Endothelial cell (in vitro differentiated cells): Measurements from ENCODE around the gene BET1L. TPM values are rescaled to one million over a fixed set of nuclear protein-coding genes. Genes with fewer than 3 reads are reported as not detected.
A peak's percentile ranks its signal among the peaks of the same experiment; 100 is the strongest.

ENCODE experiments used
- DNase-seq: peaks from one replicate; pipeline ENCODE4 v3.0.0; 2021; ENCODE audit warnings: low spot score
- H3K27ac Mint-ChIP-seq: one replicate; pipeline ENCODE4 v1.8.0; 2021; ENCODE audit warnings: mixed read lengths, inconsistent platforms; ENCODE audit not compliant: unreplicated experiment
- H3K27me3 Mint-ChIP-seq: one replicate; pipeline ENCODE4 v1.8.0; 2021; ENCODE audit warnings: mild to moderate bottlenecking, moderate library complexity, mixed read lengths, inconsistent platforms; ENCODE audit not compliant: unreplicated experiment
- H3K36me3 Mint-ChIP-seq: one replicate; pipeline ENCODE4 v1.8.0; 2021; ENCODE audit warnings: mild to moderate bottlenecking, low read depth, mixed read lengths, inconsistent platforms; ENCODE audit not compliant: unreplicated experiment
- H3K4me1 Mint-ChIP-seq: one replicate; pipeline ENCODE4 v1.8.0; 2021; ENCODE audit warnings: mild to moderate bottlenecking, mixed read lengths, inconsistent platforms; ENCODE audit not compliant: unreplicated experiment
- H3K4me3 Mint-ChIP-seq: one replicate; pipeline ENCODE4 v1.8.0; 2021; ENCODE audit warnings: mild to moderate bottlenecking, mixed read lengths, inconsistent platforms; ENCODE audit not compliant: unreplicated experiment
- H3K9me3 Mint-ChIP-seq: one replicate; pipeline ENCODE4 v1.8.0; 2021; ENCODE audit warnings: mixed read lengths, inconsistent platforms; ENCODE audit not compliant: unreplicated experiment
- total RNA-seq: library from RNA; stranded (reverse); fragmentation: NEBNext Ultra II Directional; extraction: Animal tissue kit (Norgen Biotek cat#: 25700); gene quantifications from one replicate; pipeline ENCODE4 v1.2.1, GENCODE V29; 2021; ENCODE audit not compliant: unreplicated experiment
- TF ChIP-seq, protein P1 (sequence below): fragments of 200-600 bp; sonication (generic); IDR thresholded peaks from one replicate; pipeline ENCODE4 v1.5.0; 2021; ENCODE audit warnings: antibody characterized with exemption; ENCODE audit not compliant: unreplicated experiment

Gene BET1L
- total RNA-seq, 1 donor from 2014 or later: 64.4 TPM

DNA sequence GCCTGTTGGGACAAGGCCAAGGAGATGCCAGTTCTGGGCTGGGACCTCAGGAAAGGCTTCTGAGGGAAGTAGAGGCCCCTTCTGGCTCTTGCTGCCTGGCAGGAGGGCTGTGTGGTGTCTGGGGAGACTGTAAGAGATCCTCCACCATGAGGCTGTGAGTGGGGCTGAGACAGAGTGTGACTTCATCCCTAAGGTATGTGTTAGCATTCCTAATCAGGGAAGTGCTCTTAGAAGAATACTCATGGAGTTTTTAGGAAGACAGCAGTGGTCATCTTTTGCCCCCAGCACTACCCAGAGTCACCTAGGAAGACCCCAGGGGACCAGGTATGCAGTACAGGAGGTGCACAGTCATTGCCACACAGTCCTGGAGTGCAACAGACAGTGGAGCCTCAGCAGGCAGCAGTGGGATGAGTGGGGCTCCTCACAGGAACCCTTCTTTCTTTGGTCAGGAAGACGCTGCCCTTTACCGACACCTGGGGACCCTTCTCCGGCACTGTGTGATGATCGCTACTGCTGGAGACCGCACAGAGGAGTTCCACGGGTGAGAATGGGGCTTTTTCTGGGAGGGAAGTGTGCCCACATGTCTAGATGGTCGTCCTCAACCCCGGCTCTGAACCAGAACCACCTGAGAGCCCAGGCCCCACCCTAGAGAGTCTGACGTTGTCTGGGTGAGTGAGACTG lies 3.1 kb upstream of the BET1L start:
- peak overlapping the region; percentile 52 for H3K27ac Mint-ChIP-seq
- DNase-seq: no peak
- peaks cover 25% of the 10 kb centered on the region for H3K4me1 Mint-ChIP-seq
- H3K36me3 Mint-ChIP-seq: peaks cover 27% of the 10 kb centered on the region
- peaks cover 23% of the 10 kb centered on the region for H3K27me3 Mint-ChIP-seq
- TF ChIP-seq, protein P1, sequence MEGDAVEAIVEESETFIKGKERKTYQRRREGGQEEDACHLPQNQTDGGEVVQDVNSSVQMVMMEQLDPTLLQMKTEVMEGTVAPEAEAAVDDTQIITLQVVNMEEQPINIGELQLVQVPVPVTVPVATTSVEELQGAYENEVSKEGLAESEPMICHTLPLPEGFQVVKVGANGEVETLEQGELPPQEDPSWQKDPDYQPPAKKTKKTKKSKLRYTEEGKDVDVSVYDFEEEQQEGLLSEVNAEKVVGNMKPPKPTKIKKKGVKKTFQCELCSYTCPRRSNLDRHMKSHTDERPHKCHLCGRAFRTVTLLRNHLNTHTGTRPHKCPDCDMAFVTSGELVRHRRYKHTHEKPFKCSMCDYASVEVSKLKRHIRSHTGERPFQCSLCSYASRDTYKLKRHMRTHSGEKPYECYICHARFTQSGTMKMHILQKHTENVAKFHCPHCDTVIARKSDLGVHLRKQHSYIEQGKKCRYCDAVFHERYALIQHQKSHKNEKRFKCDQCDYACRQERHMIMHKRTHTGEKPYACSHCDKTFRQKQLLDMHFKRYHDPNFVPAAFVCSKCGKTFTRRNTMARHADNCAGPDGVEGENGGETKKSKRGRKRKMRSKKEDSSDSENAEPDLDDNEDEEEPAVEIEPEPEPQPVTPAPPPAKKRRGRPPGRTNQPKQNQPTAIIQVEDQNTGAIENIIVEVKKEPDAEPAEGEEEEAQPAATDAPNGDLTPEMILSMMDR: no peak
- peak overlapping the region; percentile 99 for H3K4me3 Mint-ChIP-seq
- no peaks in the 10 kb centered on the region for H3K9me3 Mint-ChIP-seq

- no peaks in the 10 kb centered on the region for H3K9me3 Mint-ChIP-seq
- peaks cover 23% of the 10 kb centered on the region for H3K27me3 Mint-ChIP-seq
- peak overlapping the region; percentile 52 for H3K27ac Mint-ChIP-seq
- TF ChIP-seq, protein P1: no peak
- H3K36me3 Mint-ChIP-seq: peaks cover 22% of the 10 kb centered on the region
- DNase-seq: no peak
- H3K4me3 Mint-ChIP-seq: peak overlapping the region; percentile 99
- peaks cover 25% of the 10 kb centered on the region for H3K4me1 Mint-ChIP-seq
These were observed 2.3 kb upstream of the BET1L start for GRCh38 chr11:209275-210121.

DNA sequence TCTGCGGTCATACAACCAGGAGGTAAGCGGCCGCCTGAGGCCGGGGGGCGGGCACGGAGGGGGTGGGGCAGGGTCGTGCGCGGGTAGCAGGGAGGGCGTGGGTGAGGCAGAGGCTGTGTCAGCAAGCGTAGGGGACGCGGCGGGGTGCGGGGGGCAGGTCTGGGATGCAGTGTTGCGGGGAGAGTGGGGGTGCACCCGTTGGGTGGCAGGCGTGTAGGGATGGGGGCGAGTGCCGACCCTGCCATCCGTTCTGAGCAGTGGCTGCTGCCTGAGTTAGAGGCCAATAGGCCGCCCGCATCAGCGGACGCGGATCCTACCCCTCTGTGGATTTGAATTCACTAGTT lies 1.7 kb upstream of the BET1L start:
- TF ChIP-seq, protein P1: no peak
- H3K27ac Mint-ChIP-seq: peak overlapping the region; percentile 72
- H3K27me3 Mint-ChIP-seq: peaks cover 25% of the 10 kb centered on the region
- H3K4me1 Mint-ChIP-seq: peaks cover 26% of the 10 kb centered on the region
- H3K4me3 Mint-ChIP-seq: peak overlapping the region; percentile 99
- H3K9me3 Mint-ChIP-seq: no peaks in the 10 kb centered on the region
- peaks cover 23% of the 10 kb centered on the region for H3K36me3 Mint-ChIP-seq
- DNase-seq: no peak

DNA sequence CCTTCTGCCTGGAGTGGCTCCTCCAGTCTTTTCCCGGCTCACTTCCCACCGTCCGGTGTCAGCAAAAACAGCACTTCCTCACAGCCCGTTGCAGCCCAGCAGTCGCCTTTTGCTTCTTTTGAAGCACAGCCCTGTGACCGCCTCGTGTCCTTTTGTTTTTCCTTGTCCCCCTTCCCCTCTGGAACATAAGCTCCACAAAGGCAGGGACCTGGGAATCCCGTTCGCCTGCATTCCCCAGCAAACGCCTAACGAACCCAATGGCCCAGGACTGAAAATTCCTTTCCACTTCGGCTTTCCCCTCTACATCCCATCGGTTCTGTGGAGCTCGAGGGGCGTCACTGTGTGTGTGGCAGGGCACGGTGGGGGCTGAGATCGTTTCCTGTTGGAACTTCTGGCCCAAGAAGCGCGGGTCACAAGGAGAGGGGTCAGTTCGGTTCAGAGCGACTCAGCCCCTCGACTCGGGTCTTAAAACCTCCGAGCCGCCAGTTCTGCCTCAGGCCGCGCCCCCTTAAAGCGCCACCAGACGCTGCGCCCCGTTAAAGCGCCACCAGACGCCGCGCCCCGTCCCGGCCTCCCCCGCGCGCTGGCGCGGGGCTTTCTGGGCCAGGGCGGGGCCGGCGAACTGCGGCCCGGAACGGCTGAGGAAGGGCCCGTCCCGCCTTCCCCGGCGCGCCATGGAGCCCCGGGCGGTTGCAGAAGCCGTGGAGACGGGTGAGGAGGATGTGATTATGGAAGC lies 1.1 kb upstream of the BET1L start:
- Mint-ChIP-seq H3K4me3 (peak overlapping the region; percentile 99), H3K9me3 (no peaks in the 10 kb centered on the region), H3K27me3 (peaks cover 25% of the 10 kb centered on the region), H3K27ac (peak overlapping the region; percentile 98), H3K4me1 (peaks cover 30% of the 10 kb centered on the region), H3K36me3 (peaks cover 25% of the 10 kb centered on the region)
- TF ChIP-seq, protein P1: no peak
- peak; percentile 77 for DNase-seq
